Right kidney (tissue), 1 donor: Measurements from ENCODE around the gene TDRD6.
A peak's percentile ranks its signal among the peaks of the same experiment; 100 is the strongest.

Experiments
- DNase-seq: peaks from one replicate; pipeline ENCODE4 v3.0.0-alpha.2; 2016

TDRD6 gene

DNA sequence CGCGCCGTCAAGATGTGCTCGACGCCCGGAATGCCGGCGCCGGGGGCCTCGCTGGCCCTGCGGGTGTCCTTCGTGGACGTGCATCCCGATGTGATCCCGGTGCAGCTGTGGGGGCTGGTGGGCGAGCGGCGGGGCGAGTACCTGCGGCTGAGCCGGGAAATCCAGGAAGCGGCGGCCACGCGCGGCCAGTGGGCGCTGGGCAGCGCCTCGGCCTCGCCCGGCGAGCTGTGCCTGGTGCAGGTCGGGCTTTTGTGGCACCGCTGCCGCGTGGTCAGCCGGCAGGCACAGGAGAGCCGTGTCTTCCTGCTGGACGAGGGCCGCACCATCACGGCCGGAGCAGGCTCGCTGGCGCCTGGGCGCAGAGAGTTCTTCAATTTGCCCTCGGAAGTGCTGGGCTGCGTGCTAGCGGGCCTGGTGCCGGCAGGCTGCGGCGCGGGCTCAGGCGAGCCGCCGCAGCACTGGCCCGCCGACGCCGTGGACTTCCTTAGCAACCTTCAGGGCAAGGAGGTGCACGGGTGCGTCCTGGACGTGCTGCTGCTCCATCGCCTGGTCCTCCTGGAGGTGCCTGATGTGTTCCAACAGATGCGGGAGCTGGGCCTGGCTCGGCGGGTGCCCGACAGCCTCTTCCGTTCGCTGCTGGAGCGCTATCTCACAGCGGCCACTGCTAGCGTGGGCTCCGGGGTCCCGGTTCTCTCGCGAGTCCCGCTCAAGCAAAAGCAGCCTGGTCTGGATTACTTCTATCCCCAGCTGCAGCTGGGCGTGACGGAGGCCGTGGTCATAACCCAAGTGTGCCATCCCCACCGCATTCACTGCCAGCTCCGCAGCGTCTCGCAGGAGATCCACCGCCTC, 656 bp downstream of the TDRD6 start:
- no peak for DNase-seq

- DNase-seq, result no peak
These were observed 1.3 kb downstream of the TDRD6 start for GRCh38 chr6:46688966-46689335.

DNA sequence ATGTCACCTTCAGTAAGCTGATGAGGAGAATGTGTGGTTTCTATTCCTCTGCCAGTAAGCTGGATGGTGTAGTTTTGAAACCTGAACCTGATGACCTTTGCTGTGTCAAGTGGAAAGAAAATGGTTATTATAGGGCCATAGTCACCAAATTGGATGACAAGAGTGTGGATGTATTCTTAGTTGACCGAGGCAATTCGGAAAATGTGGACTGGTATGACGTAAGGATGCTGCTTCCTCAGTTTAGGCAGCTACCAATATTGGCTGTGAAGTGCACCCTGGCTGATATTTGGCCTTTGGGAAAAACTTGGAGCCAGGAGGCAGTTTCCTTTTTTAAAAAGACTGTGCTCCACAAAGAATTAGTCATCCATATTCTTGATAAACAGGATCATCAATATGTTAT, 2.0 kb downstream of the TDRD6 start:
- no peak for DNase-seq

DNA sequence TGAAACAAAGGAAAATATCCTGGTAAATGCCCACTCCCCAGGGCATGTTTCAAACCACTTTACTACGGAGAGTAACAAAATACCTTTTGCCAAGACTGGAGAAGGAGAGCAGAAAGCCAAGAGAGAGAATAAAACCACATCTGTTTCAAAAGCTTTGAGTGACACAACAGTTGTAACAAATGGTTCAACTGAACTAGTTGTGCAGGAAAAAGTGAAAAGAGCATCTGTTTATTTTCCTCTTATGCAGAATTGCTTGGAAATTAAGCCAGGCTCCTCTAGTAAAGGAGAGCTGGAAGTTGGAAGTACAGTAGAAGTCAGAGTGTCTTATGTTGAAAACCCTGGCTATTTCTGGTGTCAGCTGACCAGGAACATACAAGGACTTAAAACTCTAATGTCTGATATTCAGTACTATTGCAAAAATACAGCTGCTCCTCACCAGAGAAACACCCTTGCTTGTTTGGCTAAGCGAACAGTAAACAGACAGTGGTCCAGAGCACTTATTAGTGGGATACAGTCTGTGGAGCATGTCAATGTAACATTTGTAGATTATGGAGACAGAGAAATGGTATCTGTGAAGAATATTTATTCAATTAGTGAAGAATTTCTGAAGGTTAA, 2.6 kb downstream of the TDRD6 start:
- DNase-seq, result no peak

DNA sequence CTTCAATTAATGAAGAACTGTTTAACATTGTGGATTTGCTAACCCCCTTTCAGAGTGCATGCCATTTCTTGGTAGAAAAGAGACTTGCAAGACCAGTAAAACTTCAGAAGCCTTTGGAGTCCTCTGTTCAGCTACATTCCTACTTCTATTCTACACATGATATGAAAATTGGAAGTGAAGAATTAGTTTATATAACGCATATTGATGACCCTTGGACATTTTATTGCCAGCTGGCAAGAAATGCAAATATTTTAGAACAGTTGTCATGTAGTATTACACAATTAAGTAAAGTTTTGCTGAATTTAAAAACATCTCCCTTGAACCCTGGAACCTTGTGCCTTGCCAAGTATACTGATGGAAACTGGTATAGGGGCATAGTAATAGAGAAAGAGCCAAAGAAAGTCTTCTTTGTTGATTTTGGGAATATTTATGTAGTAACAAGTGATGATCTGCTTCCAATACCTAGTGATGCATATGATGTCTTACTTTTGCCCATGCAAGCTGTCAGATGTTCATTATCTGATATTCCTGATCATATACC, 3.3 kb downstream of the TDRD6 start:
- DNase-seq, result no peak

GRCh38 chr6:46699970-46700369, 12.3 kb downstream of the TDRD6 start:
- no peak for DNase-seq

DNA sequence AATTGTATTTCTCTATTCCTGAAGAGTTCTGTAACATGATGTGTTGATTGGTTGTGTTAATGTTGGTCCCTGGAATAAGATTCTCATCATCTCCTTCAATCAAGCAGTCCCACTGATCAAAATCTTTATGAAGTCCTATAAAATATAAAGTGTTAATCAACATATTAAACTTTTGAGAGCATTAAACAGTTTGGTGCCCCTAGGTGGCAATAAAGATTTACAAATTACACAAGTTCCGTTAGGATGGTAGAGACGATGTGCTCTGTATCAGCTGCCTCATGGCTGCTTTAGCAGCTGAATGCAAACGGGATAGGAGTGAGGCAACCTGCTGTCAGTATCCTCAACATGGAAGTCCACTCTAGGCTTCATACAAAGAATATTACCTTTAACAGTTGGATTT, 16.9 kb downstream of the TDRD6 start:
- no peak for DNase-seq

- no peak for DNase-seq
These were observed 18.8 kb downstream of the TDRD6 start for GRCh38 chr6:46706464-46706863.

DNA sequence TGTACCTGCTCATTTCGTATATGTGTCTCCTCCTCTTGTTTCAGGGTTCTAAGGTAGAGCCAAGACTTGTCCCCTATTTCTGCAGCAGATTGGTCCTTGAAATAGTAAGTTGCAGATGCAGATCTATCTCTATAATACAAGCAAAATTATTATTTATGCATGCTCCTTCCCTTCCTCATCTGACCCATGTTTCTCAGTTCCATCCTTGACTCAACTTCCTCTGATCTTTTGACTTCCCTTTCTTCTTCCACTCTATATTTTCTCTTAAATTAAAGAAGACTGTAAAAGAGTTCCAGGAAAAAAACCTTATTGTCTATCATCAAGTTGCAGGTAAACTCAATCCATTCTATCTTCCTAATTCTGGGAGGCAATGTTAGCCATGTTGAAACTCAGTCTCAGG, 23.8 kb downstream of the TDRD6 start:
- no peak for DNase-seq

GRCh38 chr6:46715141-46715540, 27.5 kb downstream of the TDRD6 start:
- DNase-seq, result no peak

- no peak for DNase-seq
These were observed 31.4 kb downstream of the TDRD6 start for GRCh38 chr6:46719099-46719498.

- no peak for DNase-seq
These were observed 32.7 kb downstream of the TDRD6 start for GRCh38 chr6:46720401-46720800.

DNA sequence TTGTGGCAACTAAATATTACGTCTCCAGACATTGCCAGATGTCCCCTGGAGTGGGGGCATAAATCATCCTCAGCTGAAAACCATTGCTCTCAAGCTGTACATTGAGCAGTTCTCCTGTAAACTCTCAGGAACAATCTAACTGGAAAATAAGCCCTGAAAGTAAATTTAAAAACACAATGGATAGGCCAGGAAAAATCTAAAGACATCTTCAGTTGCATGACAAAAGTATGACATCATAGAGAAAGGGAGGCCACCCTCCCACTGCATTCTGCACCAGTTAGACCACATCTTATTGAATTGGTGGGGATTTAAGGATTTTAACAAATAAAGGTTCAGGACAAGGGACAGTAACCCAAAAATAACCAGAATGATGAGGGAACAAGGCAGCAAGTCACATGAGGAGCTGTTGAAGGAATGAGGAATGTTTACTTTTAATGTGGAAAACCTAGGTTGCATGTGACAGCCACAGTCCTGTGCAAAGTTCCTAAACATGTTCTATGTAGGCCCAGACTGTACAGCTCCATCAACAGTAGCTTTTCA, 42.2 kb downstream of the TDRD6 start:
- DNase-seq, result no peak

GRCh38 chr6:46730921-46731461, 43.3 kb downstream of the TDRD6 start:
- DNase-seq, result no peak

GRCh38 chr6:46733341-46733801, 45.7 kb downstream of the TDRD6 start:
- no peak for DNase-seq

DNA sequence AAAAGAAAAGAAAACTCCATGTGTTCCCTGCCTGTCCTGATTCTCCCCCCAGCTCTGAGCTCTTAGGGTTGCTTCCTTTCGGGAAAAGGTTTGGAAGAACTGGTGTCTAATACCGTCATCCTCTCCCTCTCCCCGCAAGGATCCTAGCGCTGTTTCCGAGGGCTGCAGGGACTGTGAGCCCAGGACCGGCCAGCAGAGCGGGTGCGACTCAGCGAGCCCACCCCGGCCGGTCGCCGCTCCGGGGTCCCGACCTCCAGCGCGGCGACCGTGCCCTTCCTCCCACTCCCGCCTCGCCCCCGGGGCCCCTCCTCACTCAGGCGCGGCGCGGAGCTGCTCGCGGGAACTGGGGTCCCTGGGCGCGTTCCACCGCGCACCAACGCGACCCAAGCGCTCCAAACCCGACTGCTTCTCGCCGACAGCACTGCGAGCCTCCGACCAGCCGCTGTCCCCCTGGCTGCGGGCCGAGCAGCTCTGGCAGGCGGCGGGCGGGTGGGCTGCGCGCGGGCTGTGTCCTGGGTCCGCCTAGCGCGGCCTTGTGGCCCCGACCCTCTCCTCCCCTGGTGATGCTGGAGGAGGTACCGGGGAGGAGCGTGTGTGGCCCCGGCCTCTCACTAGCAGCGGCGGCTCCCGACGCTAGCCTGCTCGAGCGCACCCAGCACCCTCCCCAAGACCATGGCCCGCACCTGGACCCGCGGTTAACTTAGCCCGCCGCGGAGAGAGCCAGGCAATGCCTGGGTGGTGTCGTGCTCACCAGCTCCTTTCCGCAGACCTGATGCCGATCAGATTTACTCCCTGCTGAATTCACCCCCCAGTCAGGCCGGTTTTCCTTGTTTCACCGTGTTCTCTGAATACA, 47.4 kb downstream of the TDRD6 start, which contains the start of gene PLA2G7:
TSS of gene PLA2G7 (minus strand) at position 509 of the 853 bp plus-strand sequence. CDS start 12,484 bp downstream, outside the sequence.
- DNase-seq, result peak; percentile 86

GRCh38 chr6:46735720-46736031, 48.0 kb downstream of the TDRD6 start:
- DNase-seq, result no peak

- DNase-seq, result no peak
These were observed 49.2 kb downstream of the TDRD6 start for GRCh38 chr6:46736906-46737305.

DNA sequence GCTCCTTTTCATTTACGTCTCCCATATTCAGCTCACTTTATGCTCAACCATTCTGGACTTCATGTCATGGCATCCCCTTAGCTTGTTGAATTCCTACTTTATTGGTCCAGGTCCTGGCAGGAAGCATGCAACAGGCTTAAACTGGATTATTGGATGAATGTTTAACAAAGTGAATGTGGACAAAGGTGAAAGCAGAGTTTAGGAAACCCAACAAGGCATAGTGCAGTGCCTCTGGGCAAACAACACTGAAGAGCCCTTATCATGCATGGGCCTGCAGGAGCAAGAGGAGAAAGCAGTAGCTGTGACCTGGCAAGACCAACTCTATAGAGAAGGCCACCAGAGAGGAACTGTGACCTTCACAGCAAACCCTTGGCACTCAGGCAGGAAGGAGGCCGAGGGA, 53.8 kb downstream of the TDRD6 start:
- no peak for DNase-seq

GRCh38 chr6:46741910-46742309, 54.2 kb downstream of the TDRD6 start:
- no peak for DNase-seq

GRCh38 chr6:46743425-46744158, 55.9 kb downstream of the TDRD6 start:
- no peak for DNase-seq
